Measurements from ENCODE around the gene ZNF521. TPM values are rescaled to one million over a fixed set of nuclear protein-coding genes. Genes with fewer than 3 reads are reported as not detected.

Gene ZNF521
- total and polyA plus RNA-seq, 2 experiments from 2014 or later = 3.1 to 9.2 TPM

DNA sequence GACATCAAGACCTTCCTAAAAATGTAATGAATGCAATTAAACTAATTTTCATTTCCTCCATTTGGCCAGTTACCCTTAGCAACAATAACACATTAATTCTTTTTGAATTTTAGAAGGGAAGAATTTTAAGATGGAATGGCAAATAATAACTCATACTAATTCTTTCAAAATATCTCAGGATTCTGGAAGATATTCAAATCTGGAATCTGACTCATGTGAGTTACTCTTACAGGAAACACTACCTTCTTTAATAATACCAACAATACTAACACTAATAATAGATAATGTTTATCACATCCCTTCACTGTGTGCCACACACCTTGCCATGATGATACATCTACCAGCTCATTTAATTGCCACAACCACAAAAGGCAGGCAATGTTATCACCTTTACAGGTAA lies 46.4 kb downstream of the ZNF521 start:
- Mint-ChIP-seq H3K4me1 (peaks cover 6% of the 10 kb centered on the region; the same call in 1 of the 3 replicates), H3K4me3 (no peak overlapping the region), H3K27ac (no peak overlapping the region), H3K36me3 (ENCODE audit: low read depth) (no peaks in the 10 kb centered on the region), H3K27me3 (ENCODE audit: insufficient read depth, low read depth, poor library complexity) (peaks cover 2% of the 10 kb centered on the region), H3K9me3 (no peaks in the 10 kb centered on the region)
- Histone ChIP-seq H3K4me2 (no peak overlapping the region), H2AFZ (no peak overlapping the region), H4K20me1 (replicated peaks; ENCODE audit: insufficient read depth) (no peaks in the 10 kb centered on the region), H3K27me3 (ENCODE audit: insufficient read depth) (no peaks in the 10 kb centered on the region), H3K36me3 (ENCODE audit: insufficient read depth) (no peaks in the 10 kb centered on the region), H3K79me2 (replicated peaks; ENCODE audit: insufficient read depth) (no peaks in the 10 kb centered on the region), H3K27ac (ENCODE audit: low read depth) (no peak overlapping the region), H3F3A (replicated peaks; ENCODE audit: low read depth) (no peaks in the 10 kb centered on the region), H3K9me2 (ENCODE audit: insufficient read depth) (no peaks in the 10 kb centered on the region), H3K4me3 (no peak overlapping the region), H3K4me1 (ENCODE audit: insufficient read depth) (no peaks in the 10 kb centered on the region)
- ATAC-seq (no peak), DNase-seq (ENCODE audit: low spot score) (no peak)
- TF ChIP-seq ZNF114 (CRISPR knock-in tag; IDR thresholded peaks at IDR 0.05) (no peak), POLR2AphosphoS5 (IDR thresholded peaks at IDR 0.05; ENCODE audit: low read depth) (no peak), NANOG (IDR thresholded peaks at IDR 0.05; ENCODE audit: borderline replicate concordance) (no peak), STAT1 (IDR thresholded peaks at IDR 0.05; ENCODE audit: unreplicated experiment) (no peak), EZH2phosphoT487 (IDR thresholded peaks at IDR 0.05; ENCODE audit: unreplicated experiment) (no peak)

DNA sequence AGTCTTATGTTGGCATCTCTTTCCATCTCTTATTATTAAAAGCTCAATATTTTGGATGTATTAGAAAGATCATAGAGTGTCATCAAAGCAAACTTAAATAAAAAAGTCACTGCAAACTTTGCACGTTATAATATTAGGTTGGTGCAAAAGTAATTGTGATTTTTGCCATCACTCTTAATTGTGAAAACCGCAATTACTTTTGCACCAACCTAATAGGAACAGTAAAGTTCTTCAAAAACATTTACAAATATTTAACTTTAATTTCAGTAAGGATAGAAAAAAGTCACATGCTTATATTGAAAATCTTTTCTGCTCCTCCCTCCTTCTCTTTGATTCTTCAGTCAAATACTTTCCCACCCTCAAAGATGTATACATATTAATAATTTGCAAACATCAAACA lies 51.5 kb downstream of the ZNF521 start:
- Histone ChIP-seq H3F3A (replicated peaks; ENCODE audit: low read depth) (no peaks in the 10 kb centered on the region), H2AFZ (no peak overlapping the region), H3K4me1 (ENCODE audit: insufficient read depth) (no peaks in the 10 kb centered on the region), H3K27ac (ENCODE audit: low read depth) (no peak overlapping the region), H3K27me3 (ENCODE audit: insufficient read depth) (no peaks in the 10 kb centered on the region), H3K36me3 (ENCODE audit: insufficient read depth) (no peaks in the 10 kb centered on the region), H3K4me2 (no peak overlapping the region), H3K9me2 (ENCODE audit: insufficient read depth) (no peaks in the 10 kb centered on the region), H3K79me2 (replicated peaks; ENCODE audit: insufficient read depth) (no peaks in the 10 kb centered on the region), H3K4me3 (no peak overlapping the region), H4K20me1 (replicated peaks; ENCODE audit: insufficient read depth) (no peaks in the 10 kb centered on the region)
- no peak overlapping the region for H3K27ac Mint-ChIP-seq
- TF ChIP-seq, protein P1, sequence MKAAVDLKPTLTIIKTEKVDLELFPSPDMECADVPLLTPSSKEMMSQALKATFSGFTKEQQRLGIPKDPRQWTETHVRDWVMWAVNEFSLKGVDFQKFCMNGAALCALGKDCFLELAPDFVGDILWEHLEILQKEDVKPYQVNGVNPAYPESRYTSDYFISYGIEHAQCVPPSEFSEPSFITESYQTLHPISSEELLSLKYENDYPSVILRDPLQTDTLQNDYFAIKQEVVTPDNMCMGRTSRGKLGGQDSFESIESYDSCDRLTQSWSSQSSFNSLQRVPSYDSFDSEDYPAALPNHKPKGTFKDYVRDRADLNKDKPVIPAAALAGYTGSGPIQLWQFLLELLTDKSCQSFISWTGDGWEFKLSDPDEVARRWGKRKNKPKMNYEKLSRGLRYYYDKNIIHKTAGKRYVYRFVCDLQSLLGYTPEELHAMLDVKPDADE (IDR thresholded peaks at IDR 0.05) = no peak
- TF ChIP-seq CREB1 (CRISPR knock-in tag; IDR thresholded peaks at IDR 0.05; ENCODE audit: low read depth) (no peak), STAT1 (IDR thresholded peaks at IDR 0.05; ENCODE audit: unreplicated experiment) (no peak), NANOG (IDR thresholded peaks at IDR 0.05; ENCODE audit: borderline replicate concordance) (no peak), POLR2AphosphoS5 (IDR thresholded peaks at IDR 0.05; ENCODE audit: low read depth) (no peak), ZNF331 (CRISPR knock-in tag; IDR thresholded peaks at IDR 0.05; ENCODE audit: low read depth) (no peak)
- no peaks in the 10 kb centered on the region for H3K36me3 Mint-ChIP-seq (ENCODE audit: low read depth)
- H3K27me3 Mint-ChIP-seq (ENCODE audit: insufficient read depth, low read depth, poor library complexity) = no peaks in the 10 kb centered on the region
- ATAC-seq (no peak), DNase-seq (ENCODE audit: low spot score) (no peak)
- H3K4me3 Mint-ChIP-seq = no peak overlapping the region
- no peaks in the 10 kb centered on the region for H3K4me1 Mint-ChIP-seq
- no peaks in the 10 kb centered on the region for H3K9me3 Mint-ChIP-seq

DNA sequence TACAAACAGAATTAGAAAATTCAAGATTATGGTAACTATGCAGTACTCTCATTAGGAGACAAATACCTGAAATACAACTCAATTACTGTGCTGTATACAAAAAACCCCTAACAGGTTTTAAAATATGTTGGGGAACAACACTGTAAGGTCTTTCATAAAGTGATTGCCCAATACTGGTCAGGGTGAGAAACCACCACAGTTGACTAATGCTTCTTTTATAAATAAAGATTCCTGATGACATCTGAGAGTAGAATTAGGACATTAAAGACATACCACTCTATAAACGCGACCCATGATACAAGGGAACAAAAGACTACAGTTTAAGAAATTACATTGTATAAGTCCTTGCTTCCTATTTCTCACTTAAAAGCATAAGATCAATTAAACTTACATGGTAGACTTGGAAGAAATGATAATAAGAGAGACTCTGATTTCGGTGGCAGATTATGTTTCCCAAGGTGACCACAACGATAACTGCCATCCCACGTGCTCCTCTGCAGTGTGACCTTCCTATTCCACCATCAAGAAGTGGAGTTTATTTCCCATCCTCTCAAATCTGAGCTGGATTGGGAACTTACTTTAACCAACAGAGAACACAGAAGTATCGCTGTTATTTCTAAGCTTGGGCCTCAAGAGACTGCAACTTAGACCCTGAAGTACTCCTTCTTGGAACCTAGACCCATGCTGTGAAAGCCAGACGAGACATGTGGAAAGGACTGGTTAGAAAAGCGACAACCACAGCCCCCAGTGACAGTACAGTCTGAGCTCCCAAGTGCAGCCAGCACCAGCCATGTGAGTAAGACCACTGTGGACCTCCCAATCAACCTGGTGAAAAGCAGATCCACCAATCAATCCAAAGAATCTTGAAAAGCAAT lies 52.3 kb downstream of the ZNF521 start:
- no peaks in the 10 kb centered on the region for H3F3A ChIP-seq (replicated peaks; ENCODE audit: low read depth)
- no peaks in the 10 kb centered on the region for H3K36me3 Mint-ChIP-seq (ENCODE audit: low read depth)
- DNase-seq (ENCODE audit: low spot score) = no peak
- no peaks in the 10 kb centered on the region for H3K9me3 Mint-ChIP-seq
- no peaks in the 10 kb centered on the region for H4K20me1 ChIP-seq (replicated peaks; ENCODE audit: insufficient read depth)
- no peak overlapping the region for H3K27ac Mint-ChIP-seq
- no peaks in the 10 kb centered on the region for H3K27me3 Mint-ChIP-seq (ENCODE audit: insufficient read depth, low read depth, poor library complexity)
- TF ChIP-seq POLR2AphosphoS5 (IDR thresholded peaks at IDR 0.05; ENCODE audit: low read depth) = no peak
- TF ChIP-seq, protein P2, sequence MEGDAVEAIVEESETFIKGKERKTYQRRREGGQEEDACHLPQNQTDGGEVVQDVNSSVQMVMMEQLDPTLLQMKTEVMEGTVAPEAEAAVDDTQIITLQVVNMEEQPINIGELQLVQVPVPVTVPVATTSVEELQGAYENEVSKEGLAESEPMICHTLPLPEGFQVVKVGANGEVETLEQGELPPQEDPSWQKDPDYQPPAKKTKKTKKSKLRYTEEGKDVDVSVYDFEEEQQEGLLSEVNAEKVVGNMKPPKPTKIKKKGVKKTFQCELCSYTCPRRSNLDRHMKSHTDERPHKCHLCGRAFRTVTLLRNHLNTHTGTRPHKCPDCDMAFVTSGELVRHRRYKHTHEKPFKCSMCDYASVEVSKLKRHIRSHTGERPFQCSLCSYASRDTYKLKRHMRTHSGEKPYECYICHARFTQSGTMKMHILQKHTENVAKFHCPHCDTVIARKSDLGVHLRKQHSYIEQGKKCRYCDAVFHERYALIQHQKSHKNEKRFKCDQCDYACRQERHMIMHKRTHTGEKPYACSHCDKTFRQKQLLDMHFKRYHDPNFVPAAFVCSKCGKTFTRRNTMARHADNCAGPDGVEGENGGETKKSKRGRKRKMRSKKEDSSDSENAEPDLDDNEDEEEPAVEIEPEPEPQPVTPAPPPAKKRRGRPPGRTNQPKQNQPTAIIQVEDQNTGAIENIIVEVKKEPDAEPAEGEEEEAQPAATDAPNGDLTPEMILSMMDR (conservative IDR thresholded peaks at IDR 0.05; ENCODE audit: low read depth in 2 of 2) = no peak
- TF ChIP-seq ZNF331 (CRISPR knock-in tag; IDR thresholded peaks at IDR 0.05; ENCODE audit: low read depth) = no peak
- H3K4me2 ChIP-seq = no peak overlapping the region
- H2AFZ ChIP-seq = no peak overlapping the region
- H3K36me3 ChIP-seq (ENCODE audit: insufficient read depth) = no peaks in the 10 kb centered on the region
- no peak for ATAC-seq
- H3K4me1 ChIP-seq (ENCODE audit: insufficient read depth) = no peaks in the 10 kb centered on the region
- H3K4me1 Mint-ChIP-seq = no peaks in the 10 kb centered on the region; the same call in 2 of the 3 replicates
- no peaks in the 10 kb centered on the region for H3K9me2 ChIP-seq (ENCODE audit: insufficient read depth)
- no peaks in the 10 kb centered on the region for H3K79me2 ChIP-seq (replicated peaks; ENCODE audit: insufficient read depth)
- no peaks in the 10 kb centered on the region for H3K27me3 ChIP-seq (ENCODE audit: insufficient read depth)
- H3K27ac ChIP-seq (ENCODE audit: low read depth) = no peak overlapping the region
- H3K4me3 Mint-ChIP-seq = no peak overlapping the region
- no peak overlapping the region for H3K4me3 ChIP-seq

Data from GM23338 (cell line).